Cerebellar cortex (tissue), 1 donor: ENCODE results near the gene TCERG1.
"Not testable (repeated sequence)": the region's sequence is repeated elsewhere in the genome, so short reads cannot be mapped to it uniquely, and the experiment has no call there.

ENCODE experiments used
- DNase-seq: peaks from one replicate; pipeline ENCODE4 v3.0.0-alpha.2; 2015; ENCODE audit warnings: low spot score

The TCERG1 gene

GRCh38 chr5:146521403-146522106 is 74.4 kb downstream of the TCERG1 start:
- no peak for DNase-seq

- DNase-seq = no peak
Measured at GRCh38 chr5:146523698-146524097, 76.6 kb downstream of the TCERG1 start.

- DNase-seq = no peak
Measured at GRCh38 chr5:146527785-146528184, 80.7 kb downstream of the TCERG1 start.

- DNase-seq = no peak
Measured at GRCh38 chr5:146528236-146528635, 81.1 kb downstream of the TCERG1 start.

GRCh38 chr5:146529984-146530383 is 82.9 kb downstream of the TCERG1 start:
- DNase-seq = no peak

GRCh38 chr5:146533260-146533857 is 86.2 kb downstream of the TCERG1 start:
- peak; percentile 77 for DNase-seq

GRCh38 chr5:146533882-146534281 is 86.7 kb downstream of the TCERG1 start:
- no peak for DNase-seq

GRCh38 chr5:146538432-146538831 is 91.3 kb downstream of the TCERG1 start:
- DNase-seq = no peak

GRCh38 chr5:146539973-146540372 is 92.8 kb downstream of the TCERG1 start:
- no peak for DNase-seq

- DNase-seq = no peak
Measured at GRCh38 chr5:146540414-146540813, 93.3 kb downstream of the TCERG1 start.

- DNase-seq = peak; percentile 76
Measured at GRCh38 chr5:146541958-146542849, 95.1 kb downstream of the TCERG1 start.

GRCh38 chr5:146544232-146544631 is 97.1 kb downstream of the TCERG1 start:
- DNase-seq = no peak

- DNase-seq = peak; percentile 71
Measured at GRCh38 chr5:146548781-146549449, 101.8 kb downstream of the TCERG1 start.

GRCh38 chr5:146549615-146550014 is 102.5 kb downstream of the TCERG1 start:
- no peak for DNase-seq

GRCh38 chr5:146553446-146553845 is 106.3 kb downstream of the TCERG1 start:
- DNase-seq = no peak

GRCh38 chr5:146556884-146557283 is 109.8 kb downstream of the TCERG1 start:
- not testable (repeated sequence) for DNase-seq

- no peak for DNase-seq
Measured at GRCh38 chr5:146560205-146560812, 113.2 kb downstream of the TCERG1 start.
